Bronchial epithelial cell (primary cell): ENCODE results near the gene ZNF25. TPM values are rescaled to one million over a fixed set of nuclear protein-coding genes. Genes with fewer than 3 reads are reported as not detected.

ENCODE experiments used
- DNase-seq: peaks from one replicate; pipeline ENCODE4 v3.0.0-alpha.2; 2010; ENCODE audit warnings: low read depth
- FAIRE-seq: peaks from 2 replicates; lab custom pipeline; 2011; peaks lifted over from hg19 to GRCh38; lab: Jason Lieb, UNC
- H3K27me3 ChIP-seq: 2 replicates; pipeline ENCODE4 v1.5.1; 2011; ENCODE audit warnings: low read length; ENCODE audit not compliant: control insufficient read depth, insufficient read depth
- H3K36me3 ChIP-seq: 2 replicates; pipeline ENCODE4 v1.5.1; 2011; ENCODE audit warnings: low read length; ENCODE audit not compliant: control insufficient read depth, insufficient read depth
- H3K4me3 ChIP-seq: 2 replicates; pipeline ENCODE4 v1.5.1; 2011; ENCODE audit warnings: mild to moderate bottlenecking, low read depth, low read length, control low read depth
- CTCF ChIP-seq: IDR thresholded peaks from 2 replicates; pipeline ENCODE4 v1.5.1; 2011; ENCODE audit warnings: mild to moderate bottlenecking, moderate library complexity, low read length, control low read depth, inconsistent platforms; ENCODE audit not compliant: insufficient read depth, severe bottlenecking
- total RNA-seq: library from RNA; depleted of rRNA; stranded (reverse); fragments of >200 nt; gene quantifications from 2 replicates; pipeline ENCODE4 v1.2.1, GENCODE V29; 2014

Gene ZNF25
- total RNA-seq, 1 donor from 2014 or later = 5.8 TPM

GRCh38 chr10:37952926-37953325 lies 23.5 kb downstream of the ZNF25 start:
- H3K36me3 ChIP-seq = peaks cover 2% of the 10 kb centered on the region
- H3K27me3 ChIP-seq = no peaks in the 10 kb centered on the region
- no peak for DNase-seq
- no peak for FAIRE-seq
- no peak overlapping the region for H3K4me3 ChIP-seq
- TF ChIP-seq CTCF = no peak

- Histone ChIP-seq H3K36me3 (peaks cover 2% of the 10 kb centered on the region), H3K4me3 (no peak overlapping the region), H3K27me3 (no peaks in the 10 kb centered on the region)
- no peak for FAIRE-seq
- no peak for TF ChIP-seq CTCF
- no peak for DNase-seq
These were observed 24.2 kb downstream of the ZNF25 start for GRCh38 chr10:37952043-37952755.

GRCh38 chr10:37948210-37948609 lies 28.2 kb downstream of the ZNF25 start:
- peaks cover 2% of the 10 kb centered on the region for H3K36me3 ChIP-seq
- DNase-seq = no peak
- H3K4me3 ChIP-seq = no peak overlapping the region
- peak; percentile 55 for FAIRE-seq
- H3K27me3 ChIP-seq = no peaks in the 10 kb centered on the region
- TF ChIP-seq CTCF = no peak

- FAIRE-seq (no peak), DNase-seq (no peak)
- H3K27me3 ChIP-seq = no peaks in the 10 kb centered on the region
- H3K4me3 ChIP-seq = no peak overlapping the region
- peaks cover 2% of the 10 kb centered on the region for H3K36me3 ChIP-seq
- no peak for TF ChIP-seq CTCF
These were observed 28.9 kb downstream of the ZNF25 start for GRCh38 chr10:37947526-37947925.

- no peak for TF ChIP-seq CTCF
- no peak for FAIRE-seq
- H3K4me3 ChIP-seq = no peak overlapping the region
These were observed 38.6 kb downstream of the ZNF25 start for GRCh38 chr10:37937864-37938263.

GRCh38 chr10:37934791-37935190 lies 41.7 kb downstream of the ZNF25 start:
- TF ChIP-seq CTCF = no peak
- FAIRE-seq (no peak), DNase-seq (no peak)
- Histone ChIP-seq H3K36me3 (no peaks in the 10 kb centered on the region), H3K4me3 (no peak overlapping the region), H3K27me3 (no peaks in the 10 kb centered on the region)

More at GRCh38 chr10:37937864-37938263, 38.6 kb downstream of the ZNF25 start:
- DNase-seq = no peak
- Histone ChIP-seq H3K27me3 (no peaks in the 10 kb centered on the region), H3K36me3 (no peaks in the 10 kb centered on the region)
